ENCODE data around the gene TAF11L10. TPM values are rescaled to one million over a fixed set of nuclear protein-coding genes. Genes with fewer than 3 reads are reported as not detected.
"Not testable (repeated sequence)": the region's sequence is repeated elsewhere in the genome, so short reads cannot be mapped to it uniquely, and the experiment has no call there.

The TAF11L10 gene
- not detected in 2 replicates for polyA plus RNA-seq (2013)

- not testable (repeated sequence) for H2AK5ac ChIP-seq (ENCODE audit: low read length); H3K4me1 ChIP-seq (ENCODE audit: control insufficient read depth in 1 of 2, insufficient read depth in 2 of 2, low read length in 2 of 2); H4K8ac ChIP-seq (ENCODE audit: low read depth, low read length); DNase-seq; H3K18ac ChIP-seq (ENCODE audit: low read length); H3K9me3 ChIP-seq (ENCODE audit: insufficient read depth, low read depth, low read length); H3K4me3 ChIP-seq (ENCODE audit: low read depth, low read length); H3K79me2 ChIP-seq (ENCODE audit: control insufficient read depth, insufficient read depth, low read length, poor library complexity); H4K12ac ChIP-seq (ENCODE audit: low read depth, low read length); H3K14ac ChIP-seq (ENCODE audit: low read length); H2BK12ac ChIP-seq (ENCODE audit: low read length); H3K23ac ChIP-seq (ENCODE audit: low read length); H3K4ac ChIP-seq (ENCODE audit: low read depth, low read length); H3K79me1 ChIP-seq (ENCODE audit: low read length); H3K9ac ChIP-seq (ENCODE audit: low read length); H4K91ac ChIP-seq (ENCODE audit: low read depth, low read length); H3K27ac ChIP-seq (ENCODE audit: low read depth, low read length); H3K27me3 ChIP-seq (ENCODE audit: insufficient read depth, low read length); H2BK5ac ChIP-seq (ENCODE audit: low read depth, low read length, poor library complexity); H2AFZ ChIP-seq (ENCODE audit: insufficient read depth, low read length, poor library complexity); H3K36me3 ChIP-seq (ENCODE audit: control insufficient read depth in 1 of 2, insufficient read depth in 2 of 2, low read length in 2 of 2); H3K4me2 ChIP-seq (ENCODE audit: low read length); H2BK120ac ChIP-seq (ENCODE audit: insufficient read depth, low read length, poor library complexity)
- WGBS (ENCODE audit: extremely low coverage, insufficient coverage, insufficient read length), result no CpG with 5 or more reads among the region's 15 CpGs
Measured at GRCh38 chr5:17597728-17598127, at the start of gene TAF11L10. Gene TAF11L10 (minus strand): TSS chr5:17597828.

- no peak for DNase-seq
- Histone ChIP-seq H3K18ac (ENCODE audit: low read length) (no peak within 1 kb of the TSS), H3K27ac (ENCODE audit: low read depth, low read length) (no peak within 1 kb of the TSS), H3K4me3 (ENCODE audit: low read depth, low read length) (no peak within 1 kb of the TSS), H3K79me2 (ENCODE audit: control insufficient read depth, insufficient read depth, low read length, poor library complexity) (no peaks in the 10 kb centered on the region), H3K4me2 (ENCODE audit: low read length) (no peak within 1 kb of the TSS), H3K79me1 (ENCODE audit: low read length) (no peaks in the 10 kb centered on the region), H2BK12ac (ENCODE audit: low read length) (no peak within 1 kb of the TSS), H2BK5ac (ENCODE audit: low read depth, low read length, poor library complexity) (no peak within 1 kb of the TSS), H2AK5ac (ENCODE audit: low read length) (no peak within 1 kb of the TSS), H3K4ac (ENCODE audit: low read depth, low read length) (no peak within 1 kb of the TSS), H3K9me3 (ENCODE audit: insufficient read depth, low read depth, low read length) (no peaks in the 10 kb centered on the region), H3K23ac (ENCODE audit: low read length) (no peak within 1 kb of the TSS), H2BK120ac (ENCODE audit: insufficient read depth, low read length, poor library complexity) (no peak within 1 kb of the TSS), H3K14ac (ENCODE audit: low read length) (no peak within 1 kb of the TSS), H3K9ac (ENCODE audit: low read length) (no peak within 1 kb of the TSS), H3K4me1 (ENCODE audit: control insufficient read depth in 1 of 2, insufficient read depth in 2 of 2, low read length in 2 of 2) (no peaks in the 10 kb centered on the region), H4K12ac (ENCODE audit: low read depth, low read length) (no peak within 1 kb of the TSS), H2AFZ (ENCODE audit: insufficient read depth, low read length, poor library complexity) (no peak within 1 kb of the TSS), H3K36me3 (ENCODE audit: control insufficient read depth in 1 of 2, insufficient read depth in 2 of 2, low read length in 2 of 2) (no peaks in the 10 kb centered on the region), H4K91ac (ENCODE audit: low read depth, low read length) (no peak within 1 kb of the TSS), H3K27me3 (ENCODE audit: insufficient read depth, low read length) (no peaks in the 10 kb centered on the region), H4K8ac (ENCODE audit: low read depth, low read length) (no peak within 1 kb of the TSS)
- no CpG with 5 or more reads among the region's 5 CpGs for WGBS (ENCODE audit: extremely low coverage, insufficient coverage, insufficient read length)
Measured at GRCh38 chr5:17634160-17634559, 36.5 kb upstream of the TAF11L10 start, which contains the start of gene TAF11L14. Gene TAF11L14 (plus strand): TSS chr5:17634460.

DNA sequence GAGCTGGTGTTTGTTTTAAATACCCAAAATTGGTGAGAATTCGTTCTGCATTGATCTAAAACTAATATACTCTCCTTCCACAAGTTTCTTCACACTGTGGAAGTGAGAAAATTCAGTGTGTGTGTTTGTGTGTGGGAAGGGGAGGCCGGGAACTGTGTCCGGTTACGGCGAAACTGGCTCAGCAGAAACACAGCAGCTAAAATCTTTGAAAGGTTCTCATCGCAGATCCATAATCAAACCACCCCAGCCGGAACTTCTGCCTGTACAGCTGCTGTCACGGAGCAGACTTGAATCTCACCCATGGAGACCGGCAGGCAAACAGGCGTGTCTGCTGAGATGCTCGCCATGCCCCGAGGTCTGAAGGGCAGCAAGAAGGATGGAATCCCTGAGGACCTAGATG lies 34.2 kb upstream of the TAF11L10 start, which contains the start of gene TAF11L13:
Gene TAF11L13 (plus strand): TSS at position 301 of the 400 bp plus-strand sequence.
- WGBS (ENCODE audit: extremely low coverage, insufficient coverage, insufficient read length), result no CpG with 5 or more reads among the region's 12 CpGs
- H3K23ac ChIP-seq (ENCODE audit: low read length); H3K9me3 ChIP-seq (ENCODE audit: insufficient read depth, low read depth, low read length); H3K36me3 ChIP-seq (ENCODE audit: control insufficient read depth in 1 of 2, insufficient read depth in 2 of 2, low read length in 2 of 2); H2BK5ac ChIP-seq (ENCODE audit: low read depth, low read length, poor library complexity); H2BK120ac ChIP-seq (ENCODE audit: insufficient read depth, low read length, poor library complexity); H3K79me2 ChIP-seq (ENCODE audit: control insufficient read depth, insufficient read depth, low read length, poor library complexity); H4K91ac ChIP-seq (ENCODE audit: low read depth, low read length); H3K9ac ChIP-seq (ENCODE audit: low read length); H3K14ac ChIP-seq (ENCODE audit: low read length); H4K12ac ChIP-seq (ENCODE audit: low read depth, low read length); H3K79me1 ChIP-seq (ENCODE audit: low read length); H2AFZ ChIP-seq (ENCODE audit: insufficient read depth, low read length, poor library complexity); H3K27ac ChIP-seq (ENCODE audit: low read depth, low read length); H2AK5ac ChIP-seq (ENCODE audit: low read length); H3K4me1 ChIP-seq (ENCODE audit: control insufficient read depth in 1 of 2, insufficient read depth in 2 of 2, low read length in 2 of 2); DNase-seq; H3K4ac ChIP-seq (ENCODE audit: low read depth, low read length); H3K4me2 ChIP-seq (ENCODE audit: low read length); H3K4me3 ChIP-seq (ENCODE audit: low read depth, low read length); H3K27me3 ChIP-seq (ENCODE audit: insufficient read depth, low read length); H3K18ac ChIP-seq (ENCODE audit: low read length); H2BK12ac ChIP-seq (ENCODE audit: low read length); H4K8ac ChIP-seq (ENCODE audit: low read depth, low read length): not testable (repeated sequence)

- no peaks in the 10 kb centered on the region for H3K27me3 ChIP-seq (ENCODE audit: insufficient read depth, low read length)
- H3K23ac ChIP-seq (ENCODE audit: low read length), result no peak overlapping the region
- no peak overlapping the region for H2BK120ac ChIP-seq (ENCODE audit: insufficient read depth, low read length, poor library complexity)
- no peaks in the 10 kb centered on the region for H3K79me1 ChIP-seq (ENCODE audit: low read length)
- H3K4me1 ChIP-seq (ENCODE audit: control insufficient read depth in 1 of 2, insufficient read depth in 2 of 2, low read length in 2 of 2), result no peaks in the 10 kb centered on the region
- no CpG with 5 or more reads among the region's 11 CpGs for WGBS (ENCODE audit: extremely low coverage, insufficient coverage, insufficient read length)
- no peak overlapping the region for H3K18ac ChIP-seq (ENCODE audit: low read length)
- no peak overlapping the region for H3K27ac ChIP-seq (ENCODE audit: low read depth, low read length)
- no peak for DNase-seq
- H3K4me2 ChIP-seq (ENCODE audit: low read length), result no peak overlapping the region
- H2AK5ac ChIP-seq (ENCODE audit: low read length), result no peak overlapping the region
- no peak overlapping the region for H2AFZ ChIP-seq (ENCODE audit: insufficient read depth, low read length, poor library complexity)
- H4K91ac ChIP-seq (ENCODE audit: low read depth, low read length), result no peak overlapping the region
- no peaks in the 10 kb centered on the region for H3K79me2 ChIP-seq (ENCODE audit: control insufficient read depth, insufficient read depth, low read length, poor library complexity)
- H3K9ac ChIP-seq (ENCODE audit: low read length), result no peak overlapping the region
- no peak overlapping the region for H4K12ac ChIP-seq (ENCODE audit: low read depth, low read length)
- H3K4me3 ChIP-seq (ENCODE audit: low read depth, low read length), result no peak overlapping the region
- H3K14ac ChIP-seq (ENCODE audit: low read length), result no peak overlapping the region
- no peaks in the 10 kb centered on the region for H3K36me3 ChIP-seq (ENCODE audit: control insufficient read depth in 1 of 2, insufficient read depth in 2 of 2, low read length in 2 of 2)
- H2BK12ac ChIP-seq (ENCODE audit: low read length), result no peak overlapping the region
- H2BK5ac ChIP-seq (ENCODE audit: low read depth, low read length, poor library complexity), result no peak overlapping the region
- H3K4ac ChIP-seq (ENCODE audit: low read depth, low read length), result no peak overlapping the region
- H3K9me3 ChIP-seq (ENCODE audit: insufficient read depth, low read depth, low read length), result no peaks in the 10 kb centered on the region
- H4K8ac ChIP-seq (ENCODE audit: low read depth, low read length), result no peak overlapping the region
Measured at GRCh38 chr5:17625686-17626085, 28.1 kb upstream of the TAF11L10 start.

Data from trophoblast cell (in vitro differentiated cells and primary cell).